ENCODE data around the gene RAB42.
"Not testable (repeated sequence)": the region's sequence is repeated elsewhere in the genome, so short reads cannot be mapped to it uniquely, and the experiment has no call there.

The RAB42 gene

GRCh38 chr1:28586585-28587391 is 5.3 kb upstream of the RAB42 start:
- not testable (repeated sequence) for DNase-seq (ENCODE audit: low read depth)

- no peak for DNase-seq (ENCODE audit: low read depth)
Measured at GRCh38 chr1:28592321-28593071, 431 bp downstream of the RAB42 start.

- DNase-seq (ENCODE audit: low read depth), result not testable (repeated sequence)
Measured at GRCh38 chr1:28593988-28594356, 1.9 kb downstream of the RAB42 start.

- not testable (repeated sequence) for DNase-seq (ENCODE audit: low read depth)
Measured at GRCh38 chr1:28594686-28595411, 2.8 kb downstream of the RAB42 start.

GRCh38 chr1:28595412-28596191 is 3.5 kb downstream of the RAB42 start:
- DNase-seq (ENCODE audit: low read depth), result no peak

GRCh38 chr1:28596276-28596675 is 4.2 kb downstream of the RAB42 start:
- not testable (repeated sequence) for DNase-seq (ENCODE audit: low read depth)

- DNase-seq (ENCODE audit: low read depth), result no peak
Measured at GRCh38 chr1:28601696-28602095, 9.6 kb downstream of the RAB42 start.

GRCh38 chr1:28602536-28603439 is 10.7 kb downstream of the RAB42 start:
- no peak for DNase-seq (ENCODE audit: low read depth)

- DNase-seq (ENCODE audit: low read depth), result no peak
Measured at GRCh38 chr1:28604411-28604810, 12.3 kb downstream of the RAB42 start.

- DNase-seq (ENCODE audit: low read depth), result no peak
Measured at GRCh38 chr1:28604962-28605361, 12.9 kb downstream of the RAB42 start.

GRCh38 chr1:28606771-28607170 is 14.7 kb downstream of the RAB42 start:
- DNase-seq (ENCODE audit: low read depth), result no peak

GRCh38 chr1:28613175-28613574 is 21.1 kb downstream of the RAB42 start:
- no peak for DNase-seq (ENCODE audit: low read depth)

- DNase-seq (ENCODE audit: low read depth), result no peak
Measured at GRCh38 chr1:28631713-28632112, 39.6 kb downstream of the RAB42 start.

GRCh38 chr1:28632560-28632959 is 40.5 kb downstream of the RAB42 start:
- DNase-seq (ENCODE audit: low read depth), result no peak

GRCh38 chr1:28640766-28641165 is 48.7 kb downstream of the RAB42 start:
- peak; percentile 9 for DNase-seq (ENCODE audit: low read depth)

GRCh38 chr1:28642056-28642846 is 50.2 kb downstream of the RAB42 start:
- no peak for DNase-seq (ENCODE audit: low read depth)

- DNase-seq (ENCODE audit: low read depth), result peak; percentile 92
Measured at GRCh38 chr1:28642847-28643635, 51.0 kb downstream of the RAB42 start, which contains the start of gene TAF12. TAF12 (minus strand) TSS chr1:28643067; CDS start chr1:28622081, 20,986 bp downstream.

GRCh38 chr1:28644494-28644893 is 52.4 kb downstream of the RAB42 start:
- no peak for DNase-seq (ENCODE audit: low read depth)
